ENCODE measurements around the gene SPATA2L.
A peak's percentile ranks its signal among the peaks of the same experiment; 100 is the strongest.
"Not testable (repeated sequence)": the region's sequence is repeated elsewhere in the genome, so short reads cannot be mapped to it uniquely, and the experiment has no call there.

The SPATA2L gene

GRCh38 chr16:89689142-89689541, 12.4 kb downstream of the SPATA2L start:
- no peak for DNase-seq

- DNase-seq: no peak
These were observed 13.1 kb downstream of the SPATA2L start for GRCh38 chr16:89688395-89688794.

- peak; percentile 27 for DNase-seq
These were observed 14.2 kb downstream of the SPATA2L start for GRCh38 chr16:89687092-89687940.

GRCh38 chr16:89686520-89687091, 14.9 kb downstream of the SPATA2L start, which contains the start of gene CDK10:
Gene CDK10, plus strand, starts transcription at chr16:89686689. Its CDS starts 22 bp downstream, at chr16:89686711.
- DNase-seq: peak; percentile 89

- DNase-seq: no peak
These were observed 15.6 kb downstream of the SPATA2L start for GRCh38 chr16:89685916-89686315.

GRCh38 chr16:89678258-89678657, 23.2 kb downstream of the SPATA2L start:
- DNase-seq: no peak

GRCh38 chr16:89672177-89672941, 29.1 kb downstream of the SPATA2L start:
- DNase-seq: no peak

- DNase-seq: not testable (repeated sequence)
These were observed 29.9 kb downstream of the SPATA2L start for GRCh38 chr16:89671565-89671964.

- DNase-seq: no peak
These were observed 30.7 kb downstream of the SPATA2L start for GRCh38 chr16:89670496-89671431.

- DNase-seq: no peak
These were observed 31.8 kb downstream of the SPATA2L start for GRCh38 chr16:89669755-89670154.

GRCh38 chr16:89668790-89669158, 32.7 kb downstream of the SPATA2L start:
- no peak for DNase-seq

GRCh38 chr16:89667633-89668032, 33.9 kb downstream of the SPATA2L start:
- no peak for DNase-seq

- DNase-seq: not testable (repeated sequence)
These were observed 34.5 kb downstream of the SPATA2L start for GRCh38 chr16:89667000-89667399.

- not testable (repeated sequence) for DNase-seq
These were observed 37.3 kb downstream of the SPATA2L start for GRCh38 chr16:89664238-89664637.

- no peak for DNase-seq
These were observed 40.3 kb downstream of the SPATA2L start for GRCh38 chr16:89661215-89661614.

- DNase-seq: no peak
These were observed 41.4 kb downstream of the SPATA2L start for GRCh38 chr16:89660146-89660545.

- no peak for DNase-seq
These were observed 43.2 kb downstream of the SPATA2L start for GRCh38 chr16:89658221-89658879.

- peak; percentile 93 for DNase-seq
These were observed 43.9 kb downstream of the SPATA2L start, which contains the start of the genes CHMP1A and SPATA33 for GRCh38 chr16:89657442-89658220. Gene CHMP1A, minus strand, starts transcription at chr16:89657708. Its CDS starts 120 bp downstream, at chr16:89657588. Gene SPATA33, plus strand, starts transcription at chr16:89657836. Its CDS starts 76 bp downstream, at chr16:89657912.

- no peak for DNase-seq
These were observed 44.9 kb downstream of the SPATA2L start for GRCh38 chr16:89656435-89657121.

- no peak for DNase-seq
These were observed 46.4 kb downstream of the SPATA2L start for GRCh38 chr16:89655062-89655643.
